IMR-90 (cell line): ENCODE data around the gene FBXO17. TPM values are rescaled to one million over a fixed set of nuclear protein-coding genes. Genes with fewer than 3 reads are reported as not detected.

ENCODE experiments used
- ATAC-seq: fragments of 200-7000 bp; cut with Tn5 transposase; 2 replicates; pipeline ENCODE4 v1.9.1; 2020; ENCODE audit warnings: low read depth, mild to moderate bottlenecking, moderate library complexity
- BruUV-seq: library from RNA; stranded (reverse); fragments of 400-500 nt; replicated peaks from 2 replicates; lab custom pipeline; 2021; lab: Mats Ljungman, UMichigan
- CTCF ChIA-PET: fragments of 300-600 bp; formaldehyde crosslinking; extraction: SDS; loops from one replicate; lab custom pipeline; 2021; ENCODE audit warnings: antibody characterized with exemption; lab: Yijun Ruan, JAX
- POLR2A ChIA-PET: fragments of 300-600 bp; sonication (Branson Sonifier 250); formaldehyde crosslinking; loops from one replicate; lab custom pipeline; 2022; ENCODE audit warnings: antibody characterized with exemption; ENCODE audit not compliant: unreplicated experiment; lab: Charles Lee
- DNase-seq: peaks from one replicate; pipeline ENCODE4 v3.0.0; 2013
- H2AFZ ChIP-seq: replicated peaks from 2 replicates; pipeline ENCODE3; 2013; ENCODE audit warnings: low read length, mild to moderate bottlenecking; ENCODE audit not compliant: poor library complexity
- H2AK5ac ChIP-seq: 2 replicates; pipeline ENCODE4 v1.6.1; 2013; ENCODE audit warnings: low read depth, low read length, inconsistent platforms
- H2AK9ac ChIP-seq: replicated peaks from 2 replicates; pipeline ENCODE3; 2013; ENCODE audit warnings: mild to moderate bottlenecking, low read depth, low read length, moderate library complexity; ENCODE audit not compliant: poor library complexity
- H2BK120ac ChIP-seq: 2 replicates; pipeline ENCODE4 v1.6.1; 2013; ENCODE audit warnings: low read depth, low read length, inconsistent platforms
- H2BK15ac ChIP-seq: 3 replicates; pipeline ENCODE4 v1.6.1; 2013; ENCODE audit warnings: low read depth, low read length, inconsistent platforms
- H2BK20ac ChIP-seq: 2 replicates; pipeline ENCODE4 v1.6.1; 2013; ENCODE audit warnings: low read depth, mild to moderate bottlenecking, inconsistent platforms, low read length, moderate library complexity
- H2BK5ac ChIP-seq: 2 replicates; pipeline ENCODE4 v1.6.1; 2013; ENCODE audit warnings: mild to moderate bottlenecking, low read depth, low read length, inconsistent platforms; ENCODE audit not compliant: poor library complexity, severe bottlenecking
- H3K14ac ChIP-seq: replicated peaks from 2 replicates; pipeline ENCODE4 v1.6.1; 2013; ENCODE audit warnings: low read depth, low read length, inconsistent platforms
- H3K18ac ChIP-seq: 2 replicates; pipeline ENCODE4 v1.6.1; 2013; ENCODE audit warnings: low read depth, low read length, control low read depth
- H3K23ac ChIP-seq: 2 replicates; pipeline ENCODE4 v1.6.1; 2013; ENCODE audit warnings: low read depth, low read length, inconsistent platforms
- H3K27ac ChIP-seq: 2 replicates; pipeline ENCODE4 v1.5.1; 2013; ENCODE audit warnings: mild to moderate bottlenecking, control low read depth, low read length; ENCODE audit not compliant: insufficient read depth
- H3K27me3 ChIP-seq: 2 replicates; pipeline ENCODE4 v1.6.1; 2013; ENCODE audit warnings: low read length; ENCODE audit not compliant: control insufficient read depth, insufficient read depth
- H3K36me3 ChIP-seq: 2 replicates; pipeline ENCODE4 v1.6.1; 2013; ENCODE audit warnings: low read length, mixed read lengths; ENCODE audit not compliant: control insufficient read depth, insufficient read depth
- H3K4ac ChIP-seq: 2 replicates; pipeline ENCODE4 v1.6.1; 2013; ENCODE audit warnings: low read depth, low read length, inconsistent platforms
- H3K4me1 ChIP-seq: 2 replicates; pipeline ENCODE4 v1.6.1; 2013; ENCODE audit warnings: low read length, mixed read lengths; ENCODE audit not compliant: control insufficient read depth, insufficient read depth
- H3K4me2 ChIP-seq: 2 replicates; pipeline ENCODE4 v1.6.1; 2013; ENCODE audit warnings: low read depth, mild to moderate bottlenecking, control low read depth, low read length, moderate library complexity
- H3K4me3 ChIP-seq: 2 replicates; pipeline ENCODE4 v1.5.1; 2013; ENCODE audit warnings: low read depth, mild to moderate bottlenecking, control low read depth, low read length, moderate library complexity; ENCODE audit not compliant: insufficient read depth
- H3K56ac ChIP-seq: 2 replicates; pipeline ENCODE4 v1.6.1; 2013; ENCODE audit warnings: low read length, inconsistent platforms; ENCODE audit not compliant: insufficient read depth; ENCODE audit errors: extremely low read depth
- H3K79me1 ChIP-seq, 2 experiments: 2 replicates each; pipeline ENCODE4 v1.6.1; 2013; ENCODE audit warnings: low read length in 2 of 2, inconsistent platforms in 1 of 2, low read depth in 1 of 2
- H3K9ac ChIP-seq: 2 replicates; pipeline ENCODE4 v1.6.1; 2013; ENCODE audit warnings: low read depth, low read length, control low read depth
- H3K9me1 ChIP-seq: 2 replicates; pipeline ENCODE4 v1.6.1; 2013; ENCODE audit warnings: low read length, inconsistent platforms; ENCODE audit not compliant: insufficient read depth
- H3K9me3 ChIP-seq: 2 replicates; pipeline ENCODE4 v1.6.1; 2013; ENCODE audit warnings: low read length; ENCODE audit not compliant: control insufficient read depth, insufficient read depth
- H4K20me1 ChIP-seq: 2 replicates; pipeline ENCODE4 v1.6.1; 2013; ENCODE audit warnings: low read length, inconsistent platforms; ENCODE audit not compliant: insufficient read depth
- H4K5ac ChIP-seq: 2 replicates; pipeline ENCODE4 v1.6.1; 2013; ENCODE audit warnings: mild to moderate bottlenecking, low read depth, low read length, control low read depth
- H4K8ac ChIP-seq, 2 experiments: 2 replicates each; pipeline ENCODE4 v1.6.1; 2013; ENCODE audit warnings: low read depth in 2 of 2, low read length in 2 of 2, control low read depth in 1 of 2, inconsistent platforms in 1 of 2
- H4K91ac ChIP-seq: 2 replicates; pipeline ENCODE4 v1.6.1; 2013; ENCODE audit warnings: low read depth, low read length, inconsistent platforms; ENCODE audit not compliant: insufficient read depth
- BHLHE40 ChIP-seq: fragments of 150-350 bp; IDR thresholded peaks from 2 replicates; pipeline ENCODE4 v1.6.1; 2016; ENCODE audit warnings: mild to moderate bottlenecking, low read depth, low read length
- CEBPB ChIP-seq: IDR thresholded peaks from 2 replicates; pipeline ENCODE4 v1.6.1; 2012; ENCODE audit warnings: low read depth, low read length, improper control_type of control experiment
- CHD1 ChIP-seq: IDR thresholded peaks from 2 replicates; pipeline ENCODE4 v1.6.1; 2012; ENCODE audit warnings: low read depth, low read length, improper control_type of control experiment
- CTCF ChIP-seq: conservative IDR thresholded peaks from 2 replicates; pipeline ENCODE4 v1.5.1; 2012; ENCODE audit warnings: mild to moderate bottlenecking, low read depth, low read length, improper control_type of control experiment
- ELK1 ChIP-seq: fragments of 150-350 bp; IDR thresholded peaks from 2 replicates; pipeline ENCODE4 v1.6.1; 2016; ENCODE audit warnings: low read depth, mild to moderate bottlenecking, low read length, moderate library complexity, borderline replicate concordance
- FOS ChIP-seq: fragments of 150-350 bp; IDR thresholded peaks from 2 replicates; pipeline ENCODE4 v1.6.1; 2016; ENCODE audit warnings: low read depth, low read length
- MAFK ChIP-seq: IDR thresholded peaks from 2 replicates; pipeline ENCODE4 v1.6.1; 2012; ENCODE audit warnings: low read depth, low read length, improper control_type of control experiment
- MAZ ChIP-seq: IDR thresholded peaks from 2 replicates; pipeline ENCODE4 v1.6.1; 2012; ENCODE audit warnings: low read depth, mild to moderate bottlenecking, low read length, improper control_type of control experiment, moderate library complexity, borderline replicate concordance
- MXI1 ChIP-seq: IDR thresholded peaks from 2 replicates; pipeline ENCODE4 v1.6.1; 2012; ENCODE audit warnings: low read depth, mild to moderate bottlenecking, low read length, moderate library complexity, borderline replicate concordance
- NFE2L2 ChIP-seq: fragments of 150-350 bp; IDR thresholded peaks from 2 replicates; pipeline ENCODE4 v1.6.1; 2016; ENCODE audit warnings: low read depth, mild to moderate bottlenecking, low read length
- POLR2A ChIP-seq: IDR thresholded peaks from 2 replicates; pipeline ENCODE4 v1.6.1; 2012; ENCODE audit warnings: mild to moderate bottlenecking, low read depth, low read length
- RAD21 ChIP-seq: IDR thresholded peaks from 2 replicates; pipeline ENCODE4 v1.6.1; 2012; ENCODE audit warnings: low read length, improper control_type of control experiment
- RCOR1 ChIP-seq: IDR thresholded peaks from 2 replicates; pipeline ENCODE4 v1.6.1; 2012; ENCODE audit warnings: mild to moderate bottlenecking, low read length, improper control_type of control experiment; ENCODE audit not compliant: insufficient replicate concordance
- RFX5 ChIP-seq: IDR thresholded peaks from 2 replicates; pipeline ENCODE4 v1.8.0; 2012; ENCODE audit warnings: low read depth, mild to moderate bottlenecking, low read length, moderate library complexity
- SMC3 ChIP-seq: fragments of 150-350 bp; IDR thresholded peaks from 2 replicates; pipeline ENCODE4 v1.6.1; 2016; ENCODE audit warnings: low read depth, mild to moderate bottlenecking, antibody characterized with exemption, low read length, moderate library complexity
- USF2 ChIP-seq: fragments of 150-350 bp; IDR thresholded peaks from 2 replicates; pipeline ENCODE4 v1.6.1; 2017; ENCODE audit warnings: mild to moderate bottlenecking, antibody characterized with exemption, low read length, low read depth
- WGBS, 2 experiments: methylation state at CpG; one replicate each; pipeline versions ENCODE4 v1.1.5 to v1.1.7; 2013; ENCODE audit warnings: missing lambda C conversion rate in 2 of 2; ENCODE audit not compliant: insufficient read length in 1 of 2; ENCODE audit errors: extremely low coverage in 2 of 2; 5-methylcytosine and 5-hydroxymethylcytosine counted together
- dilution Hi-C: fragments of 300-500 bp; cut with HindIII; formaldehyde crosslinking; loops from one replicate; pipeline ENCODE4 v1.14.3; 2018; ENCODE audit warnings: low sequenced_read_pairs; ENCODE audit not compliant: unreplicated experiment
- in situ Hi-C: fragments of 300-500 bp; cut with MboI; formaldehyde crosslinking; loops from 3 replicates; pipeline ENCODE4 v1.14.3; 2019; ENCODE audit warnings: low sequenced_read_pairs, inconsistent platforms, mixed read lengths
- intact Hi-C: fragments of 100-400 bp; cut with micrococcal nuclease; formaldehyde crosslinking; loops from 2 replicates; pipeline ENCODE4 v1.10.0; 2022
- polyA plus RNA-seq, 3 experiments: library from polyadenylated mRNA; depleted of rRNA; stranded (reverse); fragments of >200 nt; gene quantifications; 2 replicates each; pipeline ENCODE4 v1.2.3, GENCODE V29; 2012; ENCODE audit warnings: low replicate concordance in 1 of 3
- total RNA-seq: library from RNA; depleted of rRNA; stranded (reverse); fragments of >200 nt; gene quantifications from 2 replicates; pipeline ENCODE4 v1.2.3, GENCODE V29; 2012

Gene FBXO17
- total and polyA plus RNA-seq, 2 of the 4 experiments (the other 2 are of a cell fraction), result 10.8 to 20.7 TPM

GRCh38 chr19:39009001-39009400, 33.5 kb upstream of the FBXO17 start:
- no peaks in the 10 kb centered on the region for H3K79me1 ChIP-seq
- H4K5ac ChIP-seq, result no peak overlapping the region
- in situ Hi-C loops (no loop called here), dilution Hi-C loops (no loop called here), intact Hi-C loops (no loop called here)
- no peak overlapping the region for H2AFZ ChIP-seq
- POLR2A ChIA-PET, result no interaction called here
- no CpG with 5 or more reads among the region's 6 CpGs for WGBS, 2 experiments
- H2AK9ac ChIP-seq, result no peak overlapping the region
- ATAC-seq, result no peak
- no peak overlapping the region for H3K4ac ChIP-seq
- H4K91ac ChIP-seq, result no peak overlapping the region
- H4K8ac ChIP-seq, result no peak overlapping the region
- H3K9me3 ChIP-seq, result no peaks in the 10 kb centered on the region
- no peak overlapping the region for H2BK5ac ChIP-seq
- H3K4me2 ChIP-seq, result no peak overlapping the region
- no peak overlapping the region for H3K56ac ChIP-seq
- no peak overlapping the region for H3K14ac ChIP-seq
- no peaks in the 10 kb centered on the region for H3K4me1 ChIP-seq
- DNase-seq, result no peak
- no peak overlapping the region for H2BK20ac ChIP-seq
- H3K18ac ChIP-seq, result no peak overlapping the region
- no peak overlapping the region for H2BK15ac ChIP-seq
- peaks cover 14% of the 10 kb centered on the region for H3K27me3 ChIP-seq
- no peak overlapping the region for H3K4me3 ChIP-seq
- no peak overlapping the region for H2BK120ac ChIP-seq
- CTCF ChIA-PET, result no interaction called here
- no peak for TF ChIP-seq RAD21
- TF ChIP-seq USF2, result no peak
- TF ChIP-seq NFE2L2, result no peak
- TF ChIP-seq CTCF, result no peak
- no peak for TF ChIP-seq RFX5
- TF ChIP-seq ELK1, result no peak
- TF ChIP-seq FOS, result no peak
- TF ChIP-seq BHLHE40, result no peak
- no peak for TF ChIP-seq MXI1
- TF ChIP-seq POLR2A, result no peak
- TF ChIP-seq MAZ, result no peak
- TF ChIP-seq CEBPB, result no peak
- TF ChIP-seq RCOR1, result no peak
- no peak for TF ChIP-seq MAFK
- TF ChIP-seq SMC3, result no peak
- no peak for TF ChIP-seq CHD1
- H3K9me1 ChIP-seq, result no peaks in the 10 kb centered on the region
- no peak overlapping the region for H3K27ac ChIP-seq
- no TSS peak for BruUV-seq
- no peaks in the 10 kb centered on the region for H4K20me1 ChIP-seq
- H2AK5ac ChIP-seq, result no peak overlapping the region
- no peak overlapping the region for H3K23ac ChIP-seq
- H3K36me3 ChIP-seq, result no peaks in the 10 kb centered on the region
- H3K9ac ChIP-seq, result no peak overlapping the region
